NCI-H748 treated with DMSO at 0.1 percent for 48 hours (cell line): Measurements from ENCODE around the gene STAB2.

Experiments used
- DNase-seq: peaks from one replicate; lab custom pipeline; 2025; lab: John Stamatoyannopoulos, UW

Gene STAB2

DNA sequence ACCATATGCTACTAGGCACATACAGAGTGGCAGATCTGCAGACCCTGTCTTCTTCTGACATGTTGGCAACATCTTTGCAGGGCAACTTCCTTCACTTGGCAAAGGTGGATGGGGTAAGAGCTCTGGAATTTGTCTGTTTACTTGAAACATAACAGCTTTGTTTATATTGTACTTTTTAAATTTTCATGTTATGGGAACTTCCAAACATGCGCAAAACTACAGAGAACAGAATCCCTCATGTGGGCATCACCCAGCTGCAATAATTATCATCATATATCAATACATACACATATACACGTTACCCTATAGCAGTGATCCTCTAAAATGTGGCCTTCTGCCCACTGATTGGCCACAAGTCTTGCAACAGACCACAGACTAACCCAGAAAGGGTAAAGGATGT lies 103.4 kb downstream of the STAB2 start:
- DNase-seq = no peak

GRCh38 chr12:103691063-103691462 lies 104.0 kb downstream of the STAB2 start:
- DNase-seq = no peak

- DNase-seq = no peak
Observed at GRCh38 chr12:103696101-103696500, 109.0 kb downstream of the STAB2 start.

- DNase-seq = no peak
Observed at GRCh38 chr12:103697971-103698751, 111.1 kb downstream of the STAB2 start.

- DNase-seq = no peak
Observed at GRCh38 chr12:103698752-103699560, 111.9 kb downstream of the STAB2 start.

GRCh38 chr12:103705098-103705497 lies 118.0 kb downstream of the STAB2 start:
- DNase-seq = no peak

GRCh38 chr12:103705927-103706326 lies 118.9 kb downstream of the STAB2 start:
- no peak for DNase-seq

DNA sequence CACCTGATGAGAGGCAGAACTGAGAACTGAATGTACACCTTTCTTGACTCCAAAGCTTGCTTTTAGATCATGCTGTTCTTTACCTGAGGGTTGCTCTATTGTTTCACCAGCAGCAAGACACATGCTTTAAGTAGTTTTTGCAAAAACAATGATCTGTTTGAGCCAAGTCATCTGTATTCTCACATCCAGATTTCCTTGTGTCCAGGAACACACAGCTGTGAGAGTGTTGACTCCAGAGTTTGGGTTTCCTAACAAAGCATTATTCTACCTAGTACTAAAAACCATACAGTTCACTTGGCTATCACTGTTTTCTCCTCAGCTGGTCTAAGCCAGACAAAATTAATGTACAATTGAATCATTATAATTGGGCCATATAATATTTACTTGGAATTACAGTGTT lies 120.4 kb downstream of the STAB2 start:
- DNase-seq = no peak

DNA sequence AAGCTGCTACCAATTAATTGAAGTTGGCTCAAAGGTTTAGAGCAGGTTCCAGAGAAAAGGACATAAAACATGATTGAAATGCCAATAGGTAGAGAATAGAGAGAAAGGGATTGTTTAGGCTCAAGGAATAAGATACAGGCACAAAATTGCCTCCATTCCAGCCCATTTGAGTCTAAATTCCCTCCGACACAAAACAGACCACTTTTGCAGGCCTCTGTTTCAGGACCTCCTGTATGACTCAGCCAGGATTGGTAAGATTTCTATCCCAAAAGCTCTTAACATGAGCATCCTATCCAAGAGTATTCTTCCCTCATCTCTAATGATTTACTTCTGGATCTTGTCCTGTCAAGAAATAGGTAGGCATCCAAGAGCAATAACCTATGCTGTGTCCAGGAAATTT lies 123.5 kb downstream of the STAB2 start:
- DNase-seq = no peak

DNA sequence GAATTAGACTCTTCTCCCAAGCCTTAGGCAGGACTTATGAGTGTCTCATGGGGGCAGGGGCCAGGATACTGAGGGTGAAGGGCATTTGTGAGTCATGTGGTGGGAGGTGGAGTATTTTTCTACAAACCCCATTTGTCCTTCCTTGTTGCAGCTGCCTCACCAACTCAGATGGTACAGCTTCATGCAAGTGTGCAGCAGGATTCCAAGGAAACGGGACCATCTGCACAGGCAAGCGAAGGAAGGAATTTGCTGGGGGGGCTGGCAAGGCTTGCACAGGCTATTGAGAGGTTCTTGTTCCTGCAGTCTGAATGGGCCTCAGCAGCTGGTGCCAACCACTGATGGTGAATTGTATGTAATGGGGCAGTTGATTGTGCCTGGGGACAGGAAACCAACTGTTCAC lies 125.1 kb downstream of the STAB2 start:
- no peak for DNase-seq

GRCh38 chr12:103715494-103715893 lies 128.4 kb downstream of the STAB2 start:
- no peak for DNase-seq

DNA sequence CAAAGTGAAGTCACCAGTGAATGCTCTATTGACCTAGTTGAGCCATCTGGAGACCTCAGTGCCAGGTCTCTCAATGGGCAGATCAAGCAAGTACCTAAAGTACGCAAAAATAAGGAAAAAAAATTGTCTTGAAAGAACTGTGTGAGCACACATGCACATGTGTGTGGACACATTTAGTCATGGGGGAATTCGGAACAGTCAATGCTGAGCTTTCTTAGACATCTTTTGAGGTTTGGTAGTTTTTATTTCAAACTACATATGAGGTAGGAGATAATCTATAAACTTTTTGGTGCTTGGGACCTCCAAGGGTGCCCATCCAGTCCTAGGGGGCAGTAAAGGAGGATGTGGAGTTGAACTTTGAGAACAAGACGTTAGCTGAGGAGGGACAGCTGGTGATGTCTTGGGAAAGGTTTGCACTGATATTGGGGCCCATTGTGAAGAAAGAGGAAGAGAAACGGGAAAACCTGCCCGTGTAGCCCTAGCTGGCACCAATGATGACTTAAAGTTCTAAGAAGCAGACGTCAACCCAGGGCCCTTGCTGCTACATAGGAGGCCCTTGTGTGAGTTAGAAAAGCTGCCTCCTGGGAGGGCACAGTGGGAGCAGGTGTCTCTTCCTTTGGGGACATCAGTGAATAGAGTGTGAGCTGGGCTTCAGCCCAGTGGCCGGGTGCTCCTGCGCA lies 129.6 kb downstream of the STAB2 start:
- DNase-seq = no peak

- no peak for DNase-seq
Observed at GRCh38 chr12:103725398-103725797, 138.3 kb downstream of the STAB2 start.

- no peak for DNase-seq
Observed at GRCh38 chr12:103727638-103728037, 140.6 kb downstream of the STAB2 start.

DNA sequence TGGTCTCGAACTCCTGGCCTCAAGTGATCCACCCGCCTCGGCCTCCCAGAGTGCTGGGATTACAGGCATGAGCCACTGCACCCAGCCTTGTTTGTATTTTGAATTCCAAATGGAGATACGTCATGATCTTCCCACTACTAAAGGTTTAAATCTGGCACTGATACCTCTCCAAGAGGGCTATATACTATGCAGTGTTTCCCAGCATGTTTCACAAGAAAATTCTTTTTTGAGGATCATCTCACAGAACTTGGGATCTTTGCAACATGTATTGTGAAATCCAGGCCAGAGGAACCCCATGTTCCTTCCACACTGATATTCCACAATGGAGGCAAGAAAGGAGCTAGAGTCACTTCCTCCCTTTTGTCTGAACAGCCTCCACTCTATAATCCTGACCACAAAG lies 141.2 kb downstream of the STAB2 start:
- DNase-seq = no peak

- DNase-seq = no peak
Observed at GRCh38 chr12:103729499-103729898, 142.4 kb downstream of the STAB2 start.

- DNase-seq = no peak
Observed at GRCh38 chr12:103731539-103731938, 144.5 kb downstream of the STAB2 start.

- no peak for DNase-seq
Observed at GRCh38 chr12:103734863-103735262, 147.8 kb downstream of the STAB2 start.

- no peak for DNase-seq
Observed at GRCh38 chr12:103735291-103735690, 148.2 kb downstream of the STAB2 start.

- DNase-seq = no peak
Observed at GRCh38 chr12:103736572-103736971, 149.5 kb downstream of the STAB2 start.

DNA sequence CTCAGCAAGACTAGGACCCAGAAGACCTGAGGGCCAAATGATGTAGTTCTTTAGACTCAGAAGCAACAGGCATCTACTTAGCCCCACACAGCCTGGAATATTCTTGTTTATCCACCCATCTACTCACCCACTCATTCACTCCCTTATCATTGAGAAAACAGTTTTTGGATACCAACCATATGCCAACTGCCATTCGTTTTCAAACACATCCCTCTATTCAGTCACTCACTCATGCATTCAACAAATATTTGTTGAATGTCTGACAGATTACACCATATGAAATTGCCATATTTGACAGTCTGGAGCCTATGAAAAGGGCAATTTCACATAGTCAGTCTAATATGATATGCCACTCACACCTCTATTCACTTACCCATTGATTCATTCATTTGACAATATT lies 150.8 kb downstream of the STAB2 start:
- DNase-seq = no peak

- peak; percentile 93 for DNase-seq
Observed at GRCh38 chr12:103742349-103742932, 155.4 kb downstream of the STAB2 start.
